ENCODE data around the gene VRK3. TPM values are rescaled to one million over a fixed set of nuclear protein-coding genes. Genes with fewer than 3 reads are reported as not detected.

The VRK3 gene
- polyA plus RNA-seq, 1 of the 3 experiments (the other 2 are of a cell fraction) = 30.3 TPM

DNA sequence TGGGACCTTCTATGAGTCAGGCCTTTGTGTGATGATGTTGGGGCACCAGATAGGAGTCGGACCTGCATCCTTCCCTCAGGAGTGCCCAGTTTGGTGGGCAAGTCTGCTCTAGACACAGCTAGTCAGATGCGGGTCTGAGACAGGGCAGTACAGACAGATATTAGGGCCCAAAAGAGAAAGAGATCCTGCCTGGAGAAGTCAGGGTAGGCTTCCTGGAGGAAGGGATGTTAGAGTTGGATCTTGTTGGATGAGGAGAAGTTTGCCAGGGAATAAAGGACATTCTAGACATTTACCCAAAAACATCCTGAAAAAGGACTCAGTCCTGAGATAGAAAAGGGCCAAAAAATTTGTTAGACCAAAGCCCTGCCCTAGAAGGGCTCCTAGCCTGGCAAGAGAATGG is 17.2 kb downstream of the VRK3 start:
- 96% methylated on average over 2 of the region's 2 CpGs for WGBS (ENCODE audit: low lambda C conversion rate)
- H4K20me1 ChIP-seq (ENCODE audit: insufficient read depth) = peaks cover 9% of the 10 kb centered on the region
- H3K27ac ChIP-seq (ENCODE audit: low read depth in 2 of 2, low read length in 1 of 2) = no peak overlapping the region
- no peaks in the 10 kb centered on the region for H3K9me3 ChIP-seq
- H3F3A ChIP-seq (replicated peaks; ENCODE audit: insufficient read depth) = peaks cover 10% of the 10 kb centered on the region
- ChIA-PET CTCF (no interaction called here), POLR2A (no interaction called here)
- no peak overlapping the region for H3K4me3 ChIP-seq (ENCODE audit: low read depth in 2 of 2, low read length in 1 of 2)
- no peaks in the 10 kb centered on the region for H3K27me3 ChIP-seq (ENCODE audit: insufficient read depth)
- H3K36me3 ChIP-seq (replicated peaks in 1 of 2; ENCODE audit: control insufficient read depth in 1 of 2, insufficient read depth in 2 of 2, low read length in 1 of 2) = peaks cover 24 to 34% of the 10 kb centered on the region in 2 experiments
- no peaks in the 10 kb centered on the region for H3K79me2 ChIP-seq (ENCODE audit: insufficient read depth)
- DNase-seq = no peak
- no peak overlapping the region for H3K9ac ChIP-seq
- no peaks in the 10 kb centered on the region for H3K9me2 ChIP-seq
- no peak overlapping the region for H3K4me2 ChIP-seq
- peaks cover 0 to 9% of the 10 kb centered on the region in 2 experiments; a peak in 2 of 4 replicates for H3K4me1 ChIP-seq (ENCODE audit: control insufficient read depth in 1 of 2, insufficient read depth in 2 of 2, low read depth in 1 of 2, low read length in 1 of 2)
- TF ChIP-seq ZBTB33 (IDR thresholded peaks at IDR 0.05; ENCODE audit: borderline replicate concordance, low read depth) = no peak
- TF ChIP-seq EZH2phosphoT487 (IDR thresholded peaks at IDR 0.05; ENCODE audit: borderline replicate concordance, low read depth) = no peak
- no peak for TF ChIP-seq IRF3 (IDR thresholded peaks at IDR 0.05; ENCODE audit: low read depth, low read length)
- TF ChIP-seq, protein P1, sequence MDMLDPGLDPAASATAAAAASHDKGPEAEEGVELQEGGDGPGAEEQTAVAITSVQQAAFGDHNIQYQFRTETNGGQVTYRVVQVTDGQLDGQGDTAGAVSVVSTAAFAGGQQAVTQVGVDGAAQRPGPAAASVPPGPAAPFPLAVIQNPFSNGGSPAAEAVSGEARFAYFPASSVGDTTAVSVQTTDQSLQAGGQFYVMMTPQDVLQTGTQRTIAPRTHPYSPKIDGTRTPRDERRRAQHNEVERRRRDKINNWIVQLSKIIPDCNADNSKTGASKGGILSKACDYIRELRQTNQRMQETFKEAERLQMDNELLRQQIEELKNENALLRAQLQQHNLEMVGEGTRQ (IDR thresholded peaks at IDR 0.05; ENCODE audit: borderline replicate concordance, low read depth, low read length) = no peak
- TF ChIP-seq NRF1 (IDR thresholded peaks at IDR 0.05; ENCODE audit: low read depth, low read length) = no peak
- no peak for TF ChIP-seq RAD21 (IDR thresholded peaks at IDR 0.05; ENCODE audit: low read length)
- no peak for TF ChIP-seq RFX5 (IDR thresholded peaks at IDR 0.05; ENCODE audit: low read length)
- no peak for TF ChIP-seq ELF1 (IDR thresholded peaks at IDR 0.05)
- no peak for TF ChIP-seq GATA2 (CRISPR knock-in tag; IDR thresholded peaks at IDR 0.05)
- TF ChIP-seq REST (IDR thresholded peaks at IDR 0.05; ENCODE audit: low read depth, low read length) = no peak
- TF ChIP-seq CTCF (IDR thresholded peaks at IDR 0.05) = no peak
- TF ChIP-seq TAF1 (IDR thresholded peaks at IDR 0.05; ENCODE audit: borderline replicate concordance, low read depth, low read length) = no peak
- no peak for TF ChIP-seq FOXM1 (IDR thresholded peaks at IDR 0.05; ENCODE audit: low read depth)
- no peak for TF ChIP-seq USF1 (IDR thresholded peaks at IDR 0.05; ENCODE audit: borderline replicate concordance, low read depth)
- no peak overlapping the region for H2AFZ ChIP-seq (ENCODE audit: low read depth)

Data from SK-N-SH (cell line).